HUES6 (cell line): Measurements from ENCODE around the gene FAM20C.

Source experiments
- H3K27ac ChIP-seq: 2 replicates; pipeline ENCODE4 v1.7.0; 2013; ENCODE audit warnings: low read depth, mild to moderate bottlenecking, low read length, inconsistent platforms
- H3K27me3 ChIP-seq: 2 replicates; pipeline ENCODE4 v1.6.1; 2013; ENCODE audit warnings: low read length; ENCODE audit not compliant: control insufficient read depth, insufficient read depth
- H3K36me3 ChIP-seq: 2 replicates; pipeline ENCODE4 v1.6.1; 2013; ENCODE audit warnings: low read length; ENCODE audit not compliant: control insufficient read depth, insufficient read depth
- H3K4me1 ChIP-seq: 2 replicates; pipeline ENCODE4 v1.6.1; 2013; ENCODE audit warnings: low read length; ENCODE audit not compliant: control insufficient read depth, insufficient read depth
- H3K4me3 ChIP-seq: 2 replicates; pipeline ENCODE4 v1.5.1; 2013; ENCODE audit warnings: low read depth, low read length
- H3K9ac ChIP-seq: one replicate; pipeline ENCODE4 v1.6.1; 2013; ENCODE audit warnings: mild to moderate bottlenecking, low read length
- H3K9me3 ChIP-seq: 2 replicates; pipeline ENCODE4 v1.6.1; 2013; ENCODE audit warnings: low read depth, low read length; ENCODE audit not compliant: control insufficient read depth, insufficient read depth

FAM20C gene

GRCh38 chr7:251446-252175 lies 59.2 kb downstream of the FAM20C start:
- no peak overlapping the region for H3K4me3 ChIP-seq
- no peaks in the 10 kb centered on the region for H3K4me1 ChIP-seq
- H3K27me3 ChIP-seq, result no peaks in the 10 kb centered on the region
- H3K9ac ChIP-seq, result no peak overlapping the region
- H3K27ac ChIP-seq, result no peak overlapping the region
- H3K36me3 ChIP-seq, result peaks cover 76% of the 10 kb centered on the region
- peaks cover 37% of the 10 kb centered on the region for H3K9me3 ChIP-seq

GRCh38 chr7:252216-252965 lies 60.0 kb downstream of the FAM20C start:
- no peak overlapping the region for H3K27ac ChIP-seq
- no peaks in the 10 kb centered on the region for H3K4me1 ChIP-seq
- no peak overlapping the region for H3K4me3 ChIP-seq
- H3K27me3 ChIP-seq, result no peaks in the 10 kb centered on the region
- peaks cover 83% of the 10 kb centered on the region for H3K36me3 ChIP-seq
- no peak overlapping the region for H3K9ac ChIP-seq
- H3K9me3 ChIP-seq, result peaks cover 44% of the 10 kb centered on the region

GRCh38 chr7:252981-253380 lies 60.6 kb downstream of the FAM20C start:
- H3K9ac ChIP-seq, result no peak overlapping the region
- no peak overlapping the region for H3K27ac ChIP-seq
- no peak overlapping the region for H3K4me3 ChIP-seq
- peaks cover 86% of the 10 kb centered on the region for H3K36me3 ChIP-seq
- no peaks in the 10 kb centered on the region for H3K27me3 ChIP-seq
- H3K4me1 ChIP-seq, result no peaks in the 10 kb centered on the region
- H3K9me3 ChIP-seq, result peaks cover 49% of the 10 kb centered on the region

GRCh38 chr7:253581-254336 lies 61.4 kb downstream of the FAM20C start:
- no peak overlapping the region for H3K9ac ChIP-seq
- peaks cover 88% of the 10 kb centered on the region for H3K36me3 ChIP-seq
- H3K4me1 ChIP-seq, result no peaks in the 10 kb centered on the region
- no peak overlapping the region for H3K27ac ChIP-seq
- H3K9me3 ChIP-seq, result peaks cover 54% of the 10 kb centered on the region
- no peaks in the 10 kb centered on the region for H3K27me3 ChIP-seq
- no peak overlapping the region for H3K4me3 ChIP-seq

- H3K36me3 ChIP-seq, result peaks cover 90% of the 10 kb centered on the region
These were observed 62.1 kb downstream of the FAM20C start for GRCh38 chr7:254337-255037.

GRCh38 chr7:255038-255435 lies 62.7 kb downstream of the FAM20C start:
- Histone ChIP-seq H3K4me1 (no peaks in the 10 kb centered on the region), H3K27me3 (no peaks in the 10 kb centered on the region), H3K9me3 (peaks cover 66% of the 10 kb centered on the region), H3K4me3 (no peak overlapping the region), H3K27ac (no peak overlapping the region), H3K36me3 (peaks cover 90% of the 10 kb centered on the region), H3K9ac (no peak overlapping the region)

More at GRCh38 chr7:254337-255037, 62.1 kb downstream of the FAM20C start:
- Histone ChIP-seq H3K4me3 (no peak overlapping the region), H3K27me3 (no peaks in the 10 kb centered on the region), H3K27ac (no peak overlapping the region), H3K9ac (no peak overlapping the region), H3K9me3 (peaks cover 61% of the 10 kb centered on the region), H3K4me1 (no peaks in the 10 kb centered on the region)

- Histone ChIP-seq H3K27ac (no peak overlapping the region), H3K36me3 (peaks cover 90% of the 10 kb centered on the region), H3K9ac (no peak overlapping the region), H3K9me3 (peaks cover 74% of the 10 kb centered on the region), H3K4me1 (no peaks in the 10 kb centered on the region), H3K4me3 (no peak overlapping the region), H3K27me3 (no peaks in the 10 kb centered on the region)
These were observed 63.5 kb downstream of the FAM20C start for GRCh38 chr7:255721-256361.

GRCh38 chr7:256461-256940 lies 64.1 kb downstream of the FAM20C start:
- Histone ChIP-seq H3K4me3 (no peak overlapping the region), H3K4me1 (no peaks in the 10 kb centered on the region), H3K36me3 (peaks cover 89% of the 10 kb centered on the region), H3K9ac (no peak overlapping the region), H3K27me3 (no peaks in the 10 kb centered on the region), H3K27ac (no peak overlapping the region), H3K9me3 (peaks cover 80% of the 10 kb centered on the region)

GRCh38 chr7:256981-257646 lies 64.7 kb downstream of the FAM20C start:
- peaks cover 86% of the 10 kb centered on the region for H3K9me3 ChIP-seq
- H3K4me3 ChIP-seq, result no peak overlapping the region
- no peaks in the 10 kb centered on the region for H3K27me3 ChIP-seq
- H3K9ac ChIP-seq, result no peak overlapping the region
- peaks cover 84% of the 10 kb centered on the region for H3K36me3 ChIP-seq
- no peak overlapping the region for H3K27ac ChIP-seq
- no peaks in the 10 kb centered on the region for H3K4me1 ChIP-seq

GRCh38 chr7:257647-257992 lies 65.2 kb downstream of the FAM20C start:
- Histone ChIP-seq H3K9me3 (peaks cover 90% of the 10 kb centered on the region), H3K4me1 (no peaks in the 10 kb centered on the region), H3K27ac (no peak overlapping the region), H3K4me3 (no peak overlapping the region), H3K27me3 (no peaks in the 10 kb centered on the region), H3K36me3 (peaks cover 80% of the 10 kb centered on the region), H3K9ac (no peak overlapping the region)
